Eye (tissue), 1 donor: Measurements from ENCODE around the gene ISM1.
A peak's percentile ranks its signal among the peaks of the same experiment; 100 is the strongest.

ENCODE experiments used
- DNase-seq: peaks from one replicate; pipeline ENCODE4 v3.0.0-alpha.2; 2015

ISM1 gene

GRCh38 chr20:13283869-13284829 lies 63.1 kb downstream of the ISM1 start:
- no peak for DNase-seq

GRCh38 chr20:13284830-13285229 lies 63.8 kb downstream of the ISM1 start:
- DNase-seq = no peak

- no peak for DNase-seq
These were observed 64.3 kb downstream of the ISM1 start for GRCh38 chr20:13285408-13285807.

GRCh38 chr20:13286052-13286451 lies 65.0 kb downstream of the ISM1 start:
- no peak for DNase-seq

- peak; percentile 13 for DNase-seq
These were observed 65.5 kb downstream of the ISM1 start for GRCh38 chr20:13286607-13287006.

GRCh38 chr20:13288357-13288756 lies 67.3 kb downstream of the ISM1 start:
- DNase-seq = no peak

GRCh38 chr20:13289031-13289430 lies 68.0 kb downstream of the ISM1 start:
- DNase-seq = no peak

GRCh38 chr20:13290724-13291123 lies 69.7 kb downstream of the ISM1 start:
- DNase-seq = no peak

GRCh38 chr20:13291157-13291556 lies 70.1 kb downstream of the ISM1 start:
- no peak for DNase-seq

GRCh38 chr20:13292201-13292885 lies 71.3 kb downstream of the ISM1 start:
- no peak for DNase-seq

GRCh38 chr20:13294522-13294921 lies 73.4 kb downstream of the ISM1 start:
- DNase-seq = no peak

GRCh38 chr20:13295637-13296036 lies 74.6 kb downstream of the ISM1 start:
- no peak for DNase-seq

GRCh38 chr20:13296070-13296469 lies 75.0 kb downstream of the ISM1 start:
- DNase-seq = no peak

- no peak for DNase-seq
These were observed 76.2 kb downstream of the ISM1 start for GRCh38 chr20:13297147-13297899.

- no peak for DNase-seq
These were observed 77.8 kb downstream of the ISM1 start for GRCh38 chr20:13298692-13299373.

- no peak for DNase-seq
These were observed 78.3 kb downstream of the ISM1 start for GRCh38 chr20:13299401-13299800.

- DNase-seq = no peak
These were observed 80.5 kb downstream of the ISM1 start for GRCh38 chr20:13301596-13301995.

GRCh38 chr20:13302647-13303450 lies 81.8 kb downstream of the ISM1 start:
- DNase-seq = peak; percentile 30

- DNase-seq = no peak
These were observed 84.2 kb downstream of the ISM1 start for GRCh38 chr20:13305284-13305683.

- DNase-seq = no peak
These were observed 86.6 kb downstream of the ISM1 start for GRCh38 chr20:13307562-13308163.

GRCh38 chr20:13312300-13312699 lies 91.2 kb downstream of the ISM1 start:
- DNase-seq = no peak
